DND-41 (cell line): ENCODE data around the gene GABRP.

Source experiments
- ATAC-seq: fragments of 200-7000 bp; cut with Tn5 transposase; 3 replicates; pipeline ENCODE4 v1.9.1; 2021; ENCODE audit warnings: low read depth; ENCODE audit not compliant: insufficient read depth
- DNase-seq: peaks from one replicate; pipeline ENCODE4 v3.0.0-alpha.2; 2020
- H2AFZ ChIP-seq: 2 replicates; pipeline ENCODE4 v1.6.0; 2012; ENCODE audit warnings: low read depth, low read length
- H3K27ac ChIP-seq: 2 replicates; pipeline ENCODE4 v1.5.1; 2012; ENCODE audit warnings: low read length, inconsistent platforms
- H3K27me3 ChIP-seq: fragments of 200-600 bp; sonication (generic); 2 replicates; pipeline ENCODE4 v1.6.0; 2012; ENCODE audit warnings: low read length, mild to moderate bottlenecking, inconsistent platforms; ENCODE audit not compliant: insufficient read depth, poor library complexity
- H3K36me3 ChIP-seq: 2 replicates; pipeline ENCODE4 v1.5.1; 2012; ENCODE audit warnings: low read length, inconsistent platforms; ENCODE audit not compliant: insufficient read depth
- H3K4me1 ChIP-seq: 2 replicates; pipeline ENCODE4 v1.5.1; 2012; ENCODE audit warnings: mild to moderate bottlenecking, low read length; ENCODE audit not compliant: insufficient read depth
- H3K4me2 ChIP-seq: 2 replicates; pipeline ENCODE4 v1.6.0; 2012; ENCODE audit warnings: mild to moderate bottlenecking, moderate library complexity, low read length, inconsistent platforms; ENCODE audit not compliant: insufficient read depth
- H3K4me3 ChIP-seq, 2 experiments: fragments of 200-600 bp in 1 of 2; shearing (Covaris generic) in 1 of 2; 2 replicates each; pipeline ENCODE4 v1.5.1; 2012 to 2016; ENCODE audit warnings: inconsistent platforms in 2 of 2, low read length in 2 of 2, mild to moderate bottlenecking in 2 of 2, low read depth in 1 of 2, moderate library complexity in 1 of 2
- H3K79me2 ChIP-seq: 2 replicates; pipeline ENCODE4 v1.6.0; 2012; ENCODE audit warnings: low read length, inconsistent platforms; ENCODE audit not compliant: insufficient read depth
- H3K9ac ChIP-seq: 2 replicates; pipeline ENCODE4 v1.6.0; 2012; ENCODE audit warnings: low read depth, mild to moderate bottlenecking, inconsistent platforms, low read length, moderate library complexity
- H3K9me3 ChIP-seq: 2 replicates; pipeline ENCODE4 v1.5.1; 2012; ENCODE audit warnings: low read length, moderate library complexity, mild to moderate bottlenecking, inconsistent platforms; ENCODE audit not compliant: insufficient read depth, severe bottlenecking
- H4K20me1 ChIP-seq: 2 replicates; pipeline ENCODE4 v1.6.0; 2012; ENCODE audit warnings: low read length; ENCODE audit not compliant: insufficient read depth
- EZH2 ChIP-seq: IDR thresholded peaks from 3 replicates; pipeline ENCODE4 v1.6.1; 2012; ENCODE audit warnings: borderline replicate concordance, low read depth, mild to moderate bottlenecking, moderate library complexity, low read length, inconsistent platforms; ENCODE audit not compliant: severe bottlenecking
- TF ChIP-seq, protein P1 (sequence below): IDR thresholded peaks from 2 replicates; pipeline ENCODE4 v1.5.1; 2012; ENCODE audit warnings: borderline replicate concordance, low read length, moderate library complexity, mild to moderate bottlenecking; ENCODE audit not compliant: poor library complexity, severe bottlenecking; ENCODE audit errors: extremely low read depth

Gene GABRP

DNA sequence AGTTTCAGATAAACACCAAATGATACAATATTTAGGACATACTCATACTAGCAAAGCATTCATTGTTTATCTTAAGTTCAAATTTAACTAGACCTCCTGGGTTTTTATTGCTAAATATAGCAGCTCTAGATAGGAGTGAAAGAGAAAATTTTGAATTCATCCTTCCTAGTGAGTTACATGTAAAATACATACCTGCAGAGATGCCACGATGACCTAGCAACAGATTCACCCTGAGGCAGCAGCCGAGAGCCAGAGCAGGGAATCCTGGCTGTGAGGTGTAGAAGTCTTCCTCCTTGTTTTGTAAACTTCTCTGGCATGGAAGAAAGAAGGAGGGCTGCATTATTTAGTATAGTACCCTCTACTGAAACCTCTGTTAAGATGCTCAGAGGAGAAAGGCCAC lies 25.9 kb upstream of the GABRP start:
- Histone ChIP-seq H2AFZ (no peak overlapping the region), H3K36me3 (no peaks in the 10 kb centered on the region)
- ATAC-seq = no peak

DNA sequence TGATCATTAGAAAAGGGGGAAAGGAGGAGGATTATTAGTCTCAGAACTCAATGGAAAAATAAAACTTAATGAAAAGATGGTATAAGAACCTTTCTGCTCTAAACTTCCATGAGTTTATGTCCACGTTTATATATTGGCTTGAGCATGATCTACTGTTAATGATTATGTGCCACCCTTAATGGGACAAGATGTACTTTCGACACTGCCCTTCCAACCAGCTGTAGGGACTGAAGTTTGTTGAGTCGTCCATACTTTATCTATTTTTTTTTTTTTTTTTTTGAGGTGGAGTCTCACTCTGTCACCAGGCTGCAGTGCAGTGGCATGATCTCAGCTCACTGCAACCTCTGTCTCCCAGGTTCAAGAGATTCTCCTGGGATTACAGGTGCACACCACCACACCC lies 25.0 kb upstream of the GABRP start:
- ATAC-seq (no peak), DNase-seq (no peak)
- no peaks in the 10 kb centered on the region for H3K4me1 ChIP-seq
- no peak overlapping the region for H3K9ac ChIP-seq
- H3K4me3 ChIP-seq = no peak overlapping the region
- H3K27ac ChIP-seq = no peak overlapping the region
- no peak overlapping the region for H3K4me2 ChIP-seq
- H3K27me3 ChIP-seq = no peaks in the 10 kb centered on the region
- H2AFZ ChIP-seq = no peak overlapping the region
- no peaks in the 10 kb centered on the region for H3K79me2 ChIP-seq
- no peaks in the 10 kb centered on the region for H4K20me1 ChIP-seq
- TF ChIP-seq EZH2 = no peak
- TF ChIP-seq, protein P1, sequence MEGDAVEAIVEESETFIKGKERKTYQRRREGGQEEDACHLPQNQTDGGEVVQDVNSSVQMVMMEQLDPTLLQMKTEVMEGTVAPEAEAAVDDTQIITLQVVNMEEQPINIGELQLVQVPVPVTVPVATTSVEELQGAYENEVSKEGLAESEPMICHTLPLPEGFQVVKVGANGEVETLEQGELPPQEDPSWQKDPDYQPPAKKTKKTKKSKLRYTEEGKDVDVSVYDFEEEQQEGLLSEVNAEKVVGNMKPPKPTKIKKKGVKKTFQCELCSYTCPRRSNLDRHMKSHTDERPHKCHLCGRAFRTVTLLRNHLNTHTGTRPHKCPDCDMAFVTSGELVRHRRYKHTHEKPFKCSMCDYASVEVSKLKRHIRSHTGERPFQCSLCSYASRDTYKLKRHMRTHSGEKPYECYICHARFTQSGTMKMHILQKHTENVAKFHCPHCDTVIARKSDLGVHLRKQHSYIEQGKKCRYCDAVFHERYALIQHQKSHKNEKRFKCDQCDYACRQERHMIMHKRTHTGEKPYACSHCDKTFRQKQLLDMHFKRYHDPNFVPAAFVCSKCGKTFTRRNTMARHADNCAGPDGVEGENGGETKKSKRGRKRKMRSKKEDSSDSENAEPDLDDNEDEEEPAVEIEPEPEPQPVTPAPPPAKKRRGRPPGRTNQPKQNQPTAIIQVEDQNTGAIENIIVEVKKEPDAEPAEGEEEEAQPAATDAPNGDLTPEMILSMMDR = no peak
- H3K9me3 ChIP-seq = no peaks in the 10 kb centered on the region
- no peaks in the 10 kb centered on the region for H3K36me3 ChIP-seq

More for the DNA sequence above, 25.9 kb upstream of the GABRP start:
- Histone ChIP-seq H3K9me3 (no peaks in the 10 kb centered on the region), H3K4me2 (no peak overlapping the region), H3K27me3 (no peaks in the 10 kb centered on the region), H3K4me3 (no peak overlapping the region), H3K4me1 (no peaks in the 10 kb centered on the region), H3K79me2 (no peaks in the 10 kb centered on the region), H3K9ac (no peak overlapping the region), H4K20me1 (no peaks in the 10 kb centered on the region), H3K27ac (no peak overlapping the region)
- no peak for DNase-seq
- TF ChIP-seq EZH2 = no peak
- TF ChIP-seq, protein P1 = no peak

DNA sequence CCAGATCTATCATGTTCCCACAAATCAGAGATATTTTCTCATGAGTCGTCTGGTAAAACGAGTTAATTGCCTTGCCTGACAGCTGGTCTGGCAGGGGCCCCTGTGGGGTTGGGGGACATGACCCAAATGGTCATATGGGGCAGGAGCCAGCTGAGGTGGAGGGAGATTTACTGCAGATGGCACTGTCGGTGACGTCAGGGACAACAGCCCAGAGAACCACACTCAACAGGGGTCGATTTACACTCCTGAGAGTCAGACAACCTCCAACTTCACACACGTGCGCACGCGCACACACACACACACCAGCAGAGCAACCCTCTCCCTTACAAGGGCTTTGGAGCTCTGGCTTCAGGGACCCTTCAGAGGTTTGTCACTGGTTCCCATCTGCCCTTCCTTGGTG lies 23.4 kb upstream of the GABRP start:
- Histone ChIP-seq H3K36me3 (no peaks in the 10 kb centered on the region), H3K4me2 (no peak overlapping the region), H2AFZ (no peak overlapping the region), H3K27ac (no peak overlapping the region), H3K9me3 (no peaks in the 10 kb centered on the region), H3K9ac (no peak overlapping the region), H3K4me3 (no peak overlapping the region), H3K27me3 (no peaks in the 10 kb centered on the region), H3K79me2 (no peaks in the 10 kb centered on the region), H4K20me1 (no peaks in the 10 kb centered on the region), H3K4me1 (no peaks in the 10 kb centered on the region)
- TF ChIP-seq, protein P1 = no peak
- TF ChIP-seq EZH2 = no peak
- ATAC-seq (no peak), DNase-seq (no peak)
